ENCODE data around the gene CDK17.
"Not testable (repeated sequence)": the region's sequence is repeated elsewhere in the genome, so short reads cannot be mapped to it uniquely, and the experiment has no call there.

The CDK17 gene

DNA sequence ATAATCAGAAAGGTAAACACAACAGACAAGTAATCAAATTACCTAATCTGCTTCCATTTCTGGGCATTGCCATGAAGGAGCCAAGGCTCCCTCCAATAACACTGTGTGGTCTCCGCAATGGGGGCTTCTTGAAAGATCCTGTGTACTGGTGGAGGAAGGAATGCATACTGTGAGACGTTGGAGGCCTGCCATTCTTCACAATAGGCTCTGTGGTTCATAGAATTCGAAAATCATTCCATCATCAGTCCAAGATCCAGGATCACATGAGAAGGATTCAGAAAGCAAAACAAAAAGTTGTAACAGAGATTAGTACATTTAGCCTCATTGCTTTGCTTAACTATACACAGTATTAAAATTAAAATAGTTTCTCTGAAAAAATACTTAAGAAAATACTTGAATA, 76.3 kb downstream of the CDK17 start:
- DNase-seq (ENCODE audit: low read depth in 1 of 2, low spot score in 1 of 2): no peak

DNA sequence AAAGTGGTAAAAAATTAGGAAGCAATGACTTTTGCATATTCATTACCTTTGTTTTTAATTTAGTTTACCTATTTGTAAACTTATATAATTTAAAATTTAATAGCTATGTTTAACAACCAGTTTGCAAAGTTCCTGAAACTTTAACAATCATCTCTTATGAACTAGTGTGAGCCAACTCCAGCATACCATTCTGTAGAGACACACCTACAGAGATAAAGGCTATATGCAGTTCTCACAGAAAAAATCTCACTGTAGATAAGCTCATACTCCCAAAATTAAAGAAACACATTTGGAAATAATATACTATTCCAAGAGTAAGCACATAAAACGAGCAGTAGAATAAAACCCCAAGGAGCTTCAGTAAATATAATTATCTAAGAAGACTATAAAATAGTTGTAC, 77.5 kb downstream of the CDK17 start:
- no peak for DNase-seq (ENCODE audit: low read depth in 1 of 2, low spot score in 1 of 2)

DNA sequence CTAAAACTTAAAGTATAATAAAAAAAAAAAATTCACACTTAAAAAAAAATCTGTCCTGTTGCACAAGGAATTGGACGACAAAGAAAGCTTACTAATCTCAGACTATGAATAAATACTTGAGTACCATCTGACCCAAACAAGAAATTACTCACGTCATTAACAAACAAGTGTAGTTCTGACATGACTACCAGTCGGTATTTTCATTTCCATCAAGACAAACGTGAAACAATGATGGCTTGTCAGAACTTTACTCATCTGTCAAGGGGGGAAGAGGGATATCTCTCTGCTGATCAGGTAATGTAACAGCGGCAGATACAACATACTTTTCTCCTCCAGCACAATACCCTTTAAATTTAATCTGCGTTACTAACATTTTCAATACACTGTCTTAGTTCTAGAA, 78.3 kb downstream of the CDK17 start:
- DNase-seq (ENCODE audit: low read depth in 1 of 2, low spot score in 1 of 2): no peak

DNA sequence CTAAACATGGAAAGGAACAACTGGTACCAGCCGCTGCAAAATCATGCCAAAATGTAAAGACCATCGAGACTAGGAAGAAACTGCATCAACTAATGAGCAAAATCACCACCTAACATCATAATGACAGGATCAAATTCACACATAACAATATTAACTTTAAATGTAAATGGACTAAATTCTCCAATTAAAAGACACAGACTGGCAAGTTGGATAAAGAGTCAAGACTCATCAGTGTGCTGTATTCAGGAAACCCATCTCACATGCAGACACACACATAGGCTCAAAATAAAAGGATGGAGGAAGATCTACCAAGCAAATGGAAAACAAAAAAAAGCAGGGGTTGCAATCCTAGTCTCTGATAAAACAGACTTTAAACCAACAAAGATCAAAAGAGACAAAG, 82.4 kb downstream of the CDK17 start:
- not testable (repeated sequence) for DNase-seq (ENCODE audit: low read depth in 1 of 2, low spot score in 1 of 2)

DNA sequence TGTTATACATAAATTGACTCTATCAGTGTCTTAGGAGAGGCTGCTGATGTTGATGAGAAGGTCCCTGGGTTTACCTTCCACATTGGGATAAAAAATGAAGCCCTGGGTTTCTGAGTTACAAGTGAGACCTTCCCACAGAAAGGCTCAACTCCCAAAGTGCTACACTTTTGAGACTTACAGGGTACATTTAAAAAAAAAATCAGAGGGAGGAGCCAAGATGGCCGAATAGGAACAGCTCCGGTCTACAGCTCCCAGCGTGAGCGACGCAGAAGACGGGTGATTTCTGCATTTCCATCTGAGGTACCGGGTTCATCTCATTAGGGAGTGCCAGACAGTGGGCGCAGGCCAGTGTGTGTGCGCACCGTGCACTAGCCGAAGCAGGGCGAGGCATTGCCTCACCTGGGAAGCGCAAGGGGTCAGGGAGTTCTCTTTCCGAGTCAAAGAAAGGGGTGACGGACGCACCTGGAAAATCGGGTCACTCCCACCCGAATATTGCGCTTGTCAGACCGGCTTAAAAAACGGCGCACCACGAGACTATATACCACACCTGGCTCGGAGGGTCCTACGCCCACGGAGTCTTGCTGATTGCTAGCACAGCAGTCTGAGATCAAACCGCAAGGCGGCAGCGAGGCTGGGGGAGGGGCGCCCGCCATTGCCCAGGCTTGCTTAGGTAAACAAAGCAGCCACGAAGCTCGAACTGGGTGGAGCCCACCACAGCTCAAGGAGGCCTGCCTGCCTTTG, 84.3 kb downstream of the CDK17 start:
- DNase-seq (ENCODE audit: low read depth in 1 of 2, low spot score in 1 of 2): not testable (repeated sequence)

DNA sequence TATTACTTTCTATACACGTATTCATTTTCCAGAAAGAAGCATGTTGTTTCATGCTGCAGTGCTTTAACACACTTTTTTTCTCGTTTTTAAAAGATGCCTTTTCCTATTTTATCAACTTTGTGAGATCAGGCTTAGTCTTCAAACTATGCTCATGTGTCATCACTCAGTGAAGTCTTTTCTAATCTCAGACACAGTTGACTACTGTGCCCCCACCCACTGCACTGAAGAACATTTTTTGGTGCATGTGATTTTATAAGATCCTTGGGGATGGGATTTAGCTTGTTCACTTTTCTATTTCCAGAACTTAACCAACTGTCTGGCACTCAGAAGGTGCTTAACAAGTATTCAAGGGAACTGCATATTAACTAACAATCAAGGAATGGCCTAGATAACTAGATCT, 85.5 kb downstream of the CDK17 start:
- DNase-seq (ENCODE audit: low read depth in 1 of 2, low spot score in 1 of 2): no peak

DNA sequence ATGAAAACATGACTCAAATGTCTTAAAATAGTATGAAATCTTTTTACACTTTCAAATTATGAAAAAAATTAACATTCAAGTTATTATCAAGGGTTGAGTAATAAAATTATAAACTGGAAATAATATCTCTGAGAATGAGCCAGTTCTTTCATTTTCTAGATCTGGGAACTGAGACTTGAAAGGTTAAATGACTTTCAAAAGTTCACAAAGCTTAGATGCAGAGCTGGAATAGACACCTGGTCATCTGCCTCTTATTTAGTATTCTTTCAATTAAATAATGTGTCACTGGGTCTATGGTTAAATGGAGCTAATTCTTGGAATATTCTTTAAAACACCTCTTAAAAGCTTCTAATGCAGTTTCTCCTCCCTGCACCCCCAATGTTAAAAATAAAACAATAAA, 86.6 kb downstream of the CDK17 start:
- DNase-seq (ENCODE audit: low read depth in 1 of 2, low spot score in 1 of 2): no peak

DNA sequence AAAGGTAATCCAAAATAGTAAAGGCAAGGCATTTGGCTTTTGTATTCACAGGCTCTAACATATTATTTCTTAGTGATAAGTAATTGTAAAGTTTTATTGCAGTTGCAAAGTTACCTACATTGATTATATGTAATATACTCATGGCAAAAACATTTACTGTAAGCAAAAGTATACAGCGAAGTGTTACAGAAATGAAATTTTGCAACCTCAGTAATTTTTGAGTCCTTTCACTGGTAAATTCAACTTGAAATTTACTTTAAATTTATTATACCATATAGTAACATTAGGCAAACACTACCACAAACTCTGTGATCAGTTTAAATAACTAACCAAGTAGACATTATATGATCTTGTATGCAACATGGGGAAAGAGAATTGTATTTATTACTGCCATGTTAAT, 89.0 kb downstream of the CDK17 start:
- no peak for DNase-seq (ENCODE audit: low read depth in 1 of 2, low spot score in 1 of 2)

DNA sequence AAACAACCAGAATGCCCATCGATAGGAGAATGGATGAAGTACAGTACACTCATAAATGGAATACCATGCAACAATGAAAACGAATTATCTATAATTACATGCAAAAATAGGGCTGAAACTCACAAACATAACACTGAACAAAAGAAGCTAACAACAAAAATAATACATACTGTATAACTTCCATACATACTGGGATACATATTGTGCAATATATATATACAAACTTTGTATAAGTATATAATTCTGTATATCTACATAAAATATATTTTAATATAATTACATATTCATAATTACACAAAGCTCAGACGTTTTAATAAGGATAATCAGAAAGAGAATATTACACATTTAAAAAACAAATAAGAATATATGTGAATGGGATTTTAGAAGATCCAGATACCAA, 90.2 kb downstream of the CDK17 start:
- no peak for DNase-seq (ENCODE audit: low read depth in 1 of 2, low spot score in 1 of 2)

DNA sequence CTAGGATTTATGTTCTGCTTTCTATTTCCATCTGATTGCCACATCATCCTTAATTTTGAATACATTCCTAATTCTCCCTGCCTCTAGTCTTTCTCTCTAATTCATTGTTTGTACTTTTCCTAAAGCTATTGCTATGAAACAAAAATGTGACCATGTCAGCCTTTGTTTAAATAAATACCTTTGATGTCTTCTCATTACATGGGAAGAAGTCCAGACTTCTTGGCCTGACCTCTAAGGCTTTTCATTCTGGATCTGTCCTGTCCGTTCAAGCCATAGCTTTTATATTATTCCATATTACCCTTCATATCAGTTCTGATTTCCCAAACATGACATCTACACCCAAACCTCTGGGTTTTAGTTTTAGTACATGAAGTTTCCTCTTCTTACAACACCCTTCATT, 91.4 kb downstream of the CDK17 start:
- no peak for DNase-seq (ENCODE audit: low read depth in 1 of 2, low spot score in 1 of 2)

DNA sequence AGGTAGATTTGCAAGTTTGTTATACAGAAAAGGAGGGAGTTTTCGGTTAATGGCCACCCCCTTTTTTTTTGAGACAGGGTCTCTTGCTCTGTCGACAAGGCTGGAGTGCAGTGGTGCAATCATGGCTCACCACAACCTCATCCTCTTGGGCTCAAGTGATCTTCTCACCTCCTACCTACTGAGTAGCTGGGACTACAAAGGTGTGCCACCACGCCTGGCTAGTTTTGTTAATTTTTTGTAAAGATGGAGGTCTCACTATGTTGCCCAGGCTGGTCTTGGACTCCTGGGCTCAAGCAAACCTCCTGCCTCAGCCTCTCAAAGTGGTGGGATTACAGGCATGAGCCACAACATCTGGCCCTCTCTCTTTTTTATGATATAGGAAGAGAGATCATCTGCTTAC, 94.6 kb downstream of the CDK17 start:
- DNase-seq (ENCODE audit: low read depth in 1 of 2, low spot score in 1 of 2): no peak

DNA sequence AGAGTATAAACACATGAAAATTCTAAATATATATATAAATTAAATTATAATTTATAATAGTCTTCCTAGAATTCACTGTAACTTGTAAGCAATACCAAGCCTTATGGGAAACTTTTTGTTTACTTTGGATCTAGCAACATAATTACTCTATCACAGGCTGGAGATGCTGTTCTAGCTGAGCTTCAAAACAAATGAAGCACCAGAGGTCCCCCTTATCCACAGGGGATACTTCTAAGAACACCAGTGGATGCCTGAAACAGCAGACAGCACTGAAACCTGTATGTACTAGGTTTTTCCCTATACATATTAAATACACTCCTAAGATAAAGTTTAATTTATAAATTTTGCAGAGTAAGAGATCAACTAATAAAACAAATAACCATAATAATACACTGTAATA, 96.6 kb downstream of the CDK17 start:
- no peak for DNase-seq (ENCODE audit: low read depth in 1 of 2, low spot score in 1 of 2)

DNA sequence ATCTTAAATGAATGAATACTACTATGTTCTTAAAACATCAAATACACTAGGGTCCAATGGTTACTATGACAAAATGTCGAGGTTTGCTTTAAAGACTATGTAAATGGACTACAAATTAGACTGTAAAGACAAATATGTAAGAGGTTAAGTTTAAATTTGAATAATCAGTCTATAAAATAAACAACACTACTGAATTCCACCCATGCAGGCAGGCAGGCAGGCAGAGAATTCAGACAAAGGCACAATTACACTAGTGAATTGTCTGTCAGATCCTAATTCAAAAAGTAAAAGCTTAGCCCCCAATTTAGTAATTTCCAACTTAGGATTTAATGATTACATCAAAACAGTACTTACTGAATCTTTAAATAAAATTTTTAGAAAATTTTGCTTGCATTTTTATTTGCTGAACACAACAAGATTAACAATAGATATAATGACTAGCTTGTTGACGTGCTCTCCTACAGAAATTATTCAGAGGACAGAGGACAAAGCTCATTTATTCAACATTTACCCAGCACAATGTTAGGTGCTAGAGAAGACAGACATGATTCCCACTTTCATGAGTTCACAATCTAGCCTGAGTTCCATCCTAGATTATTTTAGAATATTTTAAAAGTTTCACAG, 97.4 kb downstream of the CDK17 start:
- no peak for DNase-seq (ENCODE audit: low read depth in 1 of 2, low spot score in 1 of 2)

DNA sequence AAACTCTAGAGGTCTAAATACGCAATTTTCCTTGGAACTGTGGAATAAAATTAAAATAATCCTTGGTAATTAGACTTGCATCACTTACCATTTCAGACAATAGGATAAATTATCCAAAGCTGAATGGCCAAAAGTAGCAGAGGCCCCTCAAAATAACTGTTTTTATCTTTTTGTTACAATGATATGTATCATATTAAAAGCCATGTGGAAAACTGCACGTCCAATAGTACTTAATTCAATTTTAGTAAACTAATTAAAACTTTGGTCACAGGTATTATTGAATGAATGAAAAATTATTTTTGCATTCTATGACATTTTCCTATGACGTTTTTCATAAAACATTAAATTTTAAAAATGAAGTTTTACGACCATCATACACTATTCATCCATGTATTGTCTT, 98.5 kb downstream of the CDK17 start:
- DNase-seq (ENCODE audit: low read depth in 1 of 2, low spot score in 1 of 2): no peak

DNA sequence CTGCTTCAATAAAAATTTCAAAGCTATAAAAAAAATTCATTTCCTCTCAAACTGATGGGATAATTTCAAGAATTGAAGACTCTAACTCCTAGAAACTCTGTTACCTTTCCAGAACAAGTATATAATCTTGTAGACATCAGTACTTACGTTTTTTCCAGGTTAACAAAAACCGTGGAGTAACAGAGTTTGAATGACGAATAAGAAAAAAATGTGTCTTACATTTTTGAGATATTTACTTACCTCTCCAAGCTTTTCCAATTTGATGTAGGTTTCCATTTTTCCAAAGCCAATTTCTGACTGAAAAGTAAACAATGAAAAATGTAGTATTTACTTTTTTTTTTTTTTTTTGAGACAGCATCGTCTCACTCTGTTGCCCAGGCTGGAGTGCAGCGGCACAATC, 100.2 kb downstream of the CDK17 start:
- no peak for DNase-seq (ENCODE audit: low read depth in 1 of 2, low spot score in 1 of 2)

DNA sequence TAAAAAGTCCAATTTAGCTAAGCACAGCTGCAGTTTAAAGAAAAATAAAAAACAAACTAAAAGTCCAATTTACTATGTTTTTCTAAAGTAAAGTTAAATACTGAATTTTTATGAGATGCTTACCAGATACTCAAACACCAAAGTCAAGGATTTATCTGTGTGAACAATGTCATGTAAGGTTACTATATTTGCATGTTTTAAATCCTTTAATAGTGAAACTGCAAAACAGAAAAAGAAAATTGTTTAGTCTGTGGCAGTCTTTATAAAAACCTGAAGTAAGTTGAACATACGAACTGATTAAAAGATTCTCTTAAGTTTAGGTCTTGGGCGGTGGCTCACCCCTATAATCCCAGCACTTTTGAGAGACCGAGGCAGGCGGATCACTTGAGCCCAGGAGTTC, 102.7 kb downstream of the CDK17 start:
- no peak for DNase-seq (ENCODE audit: low read depth in 1 of 2, low spot score in 1 of 2)

DNA sequence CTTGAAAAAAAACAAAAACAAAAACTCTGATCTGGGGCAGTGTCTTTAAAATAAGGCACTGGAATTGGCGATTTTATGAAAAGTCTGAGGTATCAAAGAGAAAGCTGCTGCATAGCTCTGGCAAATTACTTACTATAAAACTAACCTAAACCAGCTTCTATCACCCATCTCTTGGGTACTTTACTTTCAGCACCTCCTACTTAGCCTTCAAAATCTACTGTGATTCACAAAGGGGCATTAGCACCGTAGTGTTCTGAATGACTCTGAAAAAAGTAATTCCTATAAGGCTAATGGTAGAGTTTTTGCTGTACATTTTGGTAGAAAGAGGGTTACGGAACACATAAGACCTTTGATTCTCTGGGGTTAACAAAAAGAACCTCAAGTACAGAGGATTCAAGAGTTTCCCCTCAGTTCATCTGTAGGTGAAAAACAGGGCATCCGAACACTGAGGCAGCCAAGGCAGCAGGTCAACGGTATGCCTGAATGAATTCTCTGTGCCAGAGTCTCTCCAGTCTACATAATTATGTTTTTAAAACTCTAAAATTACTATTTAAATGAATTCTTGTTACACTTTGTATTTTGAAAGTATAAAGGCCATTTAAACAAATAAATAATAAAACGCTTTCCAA, 104.6 kb downstream of the CDK17 start:
- no peak for DNase-seq (ENCODE audit: low read depth in 1 of 2, low spot score in 1 of 2)

DNA sequence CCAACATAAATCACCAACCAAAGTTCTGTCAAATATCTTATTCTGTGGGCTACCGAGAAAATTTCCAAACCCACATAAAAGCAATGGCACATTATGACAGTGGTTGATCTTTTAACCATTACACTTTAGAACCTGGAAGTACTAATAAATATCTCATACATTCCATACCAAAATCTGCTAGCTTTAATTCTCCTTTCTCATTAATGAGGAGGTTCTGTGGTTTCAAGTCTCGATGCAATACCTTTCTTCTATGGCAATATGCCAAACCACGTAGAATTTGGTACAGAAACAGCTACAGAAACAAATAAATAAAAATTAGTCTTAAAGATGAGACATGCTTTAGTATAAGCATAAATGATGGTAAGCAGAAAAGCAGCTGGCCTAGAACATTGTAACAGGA, 105.4 kb downstream of the CDK17 start:
- DNase-seq (ENCODE audit: low read depth in 1 of 2, low spot score in 1 of 2): no peak

DNA sequence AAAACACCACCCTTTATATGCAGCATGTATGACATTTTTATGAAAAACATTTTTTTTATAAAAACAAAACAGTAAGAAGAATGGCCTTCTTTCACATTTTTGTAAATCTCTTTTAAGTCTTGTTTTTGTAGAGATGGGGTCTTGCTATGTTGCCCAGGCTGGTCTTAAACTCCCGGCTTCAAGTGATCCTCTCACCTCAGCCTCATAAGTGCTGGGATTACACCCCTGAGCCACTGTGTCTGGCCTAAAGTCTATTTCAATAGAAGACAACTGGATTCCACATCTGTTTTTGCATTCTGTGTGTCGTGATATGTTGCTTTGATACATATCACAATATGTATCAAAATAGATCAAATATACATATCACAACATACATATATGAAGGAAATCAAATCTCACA, 107.1 kb downstream of the CDK17 start:
- no peak for DNase-seq (ENCODE audit: low read depth in 1 of 2, low spot score in 1 of 2)

DNA sequence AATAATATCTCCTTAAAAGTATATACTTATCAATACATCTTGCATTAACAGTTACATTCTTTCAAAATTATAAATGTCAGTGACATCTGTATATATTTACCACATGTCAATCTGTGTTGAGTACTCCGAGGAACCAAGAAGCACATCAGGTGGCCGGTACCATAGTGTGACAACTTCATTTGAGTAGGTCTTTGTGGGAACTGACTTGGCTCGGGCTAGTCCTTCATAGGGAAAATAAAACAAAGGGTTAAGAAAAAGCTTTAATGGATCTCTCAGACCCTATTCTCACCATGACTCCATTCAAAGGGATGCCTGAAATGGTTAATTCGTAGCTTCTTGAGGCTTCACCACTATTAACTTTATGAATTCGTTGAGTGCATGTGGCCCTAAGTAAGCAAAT, 111.2 kb downstream of the CDK17 start:
- DNase-seq (ENCODE audit: low read depth in 1 of 2, low spot score in 1 of 2): no peak

DNA sequence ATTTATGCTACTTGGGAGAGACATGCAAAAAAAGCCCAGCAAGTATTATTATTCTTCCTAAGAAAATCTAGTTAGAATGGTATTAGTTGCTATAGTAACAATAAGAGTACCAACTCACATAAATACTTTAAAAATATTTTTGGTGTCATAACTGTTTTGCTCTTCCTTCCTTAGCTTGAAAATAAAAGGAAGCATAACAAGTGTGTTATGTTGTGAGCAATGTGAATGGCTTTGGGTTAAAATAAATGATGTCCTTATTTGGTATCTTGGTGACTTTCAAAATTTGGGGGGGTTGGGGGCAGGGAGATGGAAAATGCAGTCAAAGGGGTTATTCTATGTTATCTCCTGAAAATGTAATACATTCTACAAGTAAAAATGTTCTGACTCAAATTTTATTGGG, 115.1 kb downstream of the CDK17 start:
- DNase-seq (ENCODE audit: low read depth in 1 of 2, low spot score in 1 of 2): no peak

DNA sequence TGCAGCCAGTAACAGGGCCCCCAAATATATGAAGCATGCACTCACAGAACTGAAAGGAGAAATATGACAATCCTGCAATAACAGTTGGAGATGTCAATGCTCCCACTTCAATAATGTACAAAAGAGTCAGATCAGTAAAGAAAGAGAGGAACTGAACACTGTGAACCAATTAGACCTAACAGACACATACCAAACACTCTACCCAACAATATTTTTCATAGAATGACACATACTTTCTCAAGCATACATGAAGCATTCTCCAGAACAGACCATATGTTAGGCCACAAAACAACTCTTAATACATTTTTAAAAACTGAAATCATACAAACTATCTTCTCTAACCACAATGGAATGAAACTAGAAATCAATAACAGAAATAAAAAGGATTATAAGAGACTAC, 125.9 kb downstream of the CDK17 start:
- no peak for DNase-seq (ENCODE audit: low read depth in 1 of 2, low spot score in 1 of 2)

All from activated T-helper 1 cell treated with anti-CD3 and anti-CD28 coated beads, Interleukin-2, amount 50 U/mL, for 16 hours (primary cell).